ENCODE results near the gene DLX3. TPM values are rescaled to one million over a fixed set of nuclear protein-coding genes. Genes with fewer than 3 reads are reported as not detected.

The DLX3 gene
- polyA plus RNA-seq, 3 donors: not detected

- intact Hi-C loops (cut with micrococcal nuclease): no loop called here
- H3K36me3 ChIP-seq (replicated peaks in 1 of 2; ENCODE audit: control insufficient read depth in 1 of 2, insufficient read depth in 2 of 2, low read length in 2 of 2): no peaks in the 10 kb centered on the region
- H3K27ac ChIP-seq (ENCODE audit: low read depth in 1 of 2, low read length in 2 of 2): no peak overlapping the region
- H3K27ac Mint-ChIP-seq: no peak overlapping the region
- H3K27me3 ChIP-seq (ENCODE audit: control insufficient read depth in 2 of 2, insufficient read depth in 2 of 2, low read length in 2 of 2): no peaks in the 10 kb centered on the region
- no peaks in the 10 kb centered on the region for H3K4me1 ChIP-seq (ENCODE audit: control insufficient read depth in 1 of 2, insufficient read depth in 2 of 2, low read length in 2 of 2)
- WGBS (ENCODE audit: insufficient coverage): no CpG with 5 or more reads among the region's 1 CpG
- H3K36me3 Mint-ChIP-seq: no peaks in the 10 kb centered on the region
- H3K27me3 Mint-ChIP-seq (ENCODE audit: low read depth in 3 of 3): peaks cover 15 to 18% (median 17%) of the 10 kb centered on the region in 3 donors
- H4K20me1 ChIP-seq (ENCODE audit: insufficient read depth, low read length): no peaks in the 10 kb centered on the region
- no peak overlapping the region for H3K9ac ChIP-seq (ENCODE audit: insufficient read depth, low read length, poor library complexity, severe bottlenecking)
- peaks cover 0 to 7% of the 10 kb centered on the region in 2 donors for H3K9me3 ChIP-seq (replicated peaks in 1 of 2; ENCODE audit: control insufficient read depth in 1 of 2, insufficient read depth in 1 of 2, low read length in 2 of 2)
- peaks cover 0 to 4% (median 2%) of the 10 kb centered on the region in 7 donors for H3K9me3 Mint-ChIP-seq
- DNase-seq: no peak
- H3K79me2 ChIP-seq (ENCODE audit: insufficient read depth, low read length): no peaks in the 10 kb centered on the region
- no peak overlapping the region for H2AFZ ChIP-seq (ENCODE audit: insufficient read depth, low read depth, low read length, poor library complexity, severe bottlenecking)
- H3K4me3 Mint-ChIP-seq: no peak overlapping the region
- no peak overlapping the region for H3K4me3 ChIP-seq (replicated peaks in 1 of 3; ENCODE audit: low read depth in 2 of 3, low read length in 3 of 3)
- no peak for TF ChIP-seq CTCF (IDR thresholded peaks at IDR 0.05)
- H3K4me1 Mint-ChIP-seq: peaks cover 8% of the 10 kb centered on the region
- no peak overlapping the region for H3K4me2 ChIP-seq (replicated peaks; ENCODE audit: extremely low read depth, low read length, poor library complexity, severe bottlenecking)
These were observed 23.9 kb upstream of the DLX3 start for GRCh38 chr17:50018909-50019308.

GRCh38 chr17:50015146-50015545, 20.1 kb upstream of the DLX3 start:
- Mint-ChIP-seq H3K9me3 (peaks cover 5 to 20% (median 16%) of the 10 kb centered on the region in 7 donors), H3K4me1 (no peaks in the 10 kb centered on the region), H3K4me3 (no peak overlapping the region), H3K27me3 (ENCODE audit: low read depth in 3 of 3) (peaks cover 15 to 26% (median 15%) of the 10 kb centered on the region in 3 donors), H3K36me3 (no peaks in the 10 kb centered on the region), H3K27ac (no peak overlapping the region)
- Histone ChIP-seq H3K4me1 (ENCODE audit: control insufficient read depth in 1 of 2, insufficient read depth in 2 of 2, low read length in 2 of 2) (no peaks in the 10 kb centered on the region), H4K20me1 (ENCODE audit: insufficient read depth, low read length) (no peaks in the 10 kb centered on the region), H3K9ac (ENCODE audit: insufficient read depth, low read length, poor library complexity, severe bottlenecking) (no peak overlapping the region), H3K4me3 (replicated peaks in 1 of 3; ENCODE audit: low read depth in 2 of 3, low read length in 3 of 3) (no peak overlapping the region), H3K27me3 (ENCODE audit: control insufficient read depth in 2 of 2, insufficient read depth in 2 of 2, low read length in 2 of 2) (peaks cover 2 to 10% of the 10 kb centered on the region in 2 donors), H3K36me3 (replicated peaks in 1 of 2; ENCODE audit: control insufficient read depth in 1 of 2, insufficient read depth in 2 of 2, low read length in 2 of 2) (no peaks in the 10 kb centered on the region), H3K27ac (ENCODE audit: low read depth in 1 of 2, low read length in 2 of 2) (no peak overlapping the region), H3K4me2 (replicated peaks; ENCODE audit: extremely low read depth, low read length, poor library complexity, severe bottlenecking) (no peak overlapping the region), H2AFZ (ENCODE audit: insufficient read depth, low read depth, low read length, poor library complexity, severe bottlenecking) (no peak overlapping the region), H3K79me2 (ENCODE audit: insufficient read depth, low read length) (no peaks in the 10 kb centered on the region), H3K9me3 (replicated peaks in 1 of 2; ENCODE audit: control insufficient read depth in 1 of 2, insufficient read depth in 1 of 2, low read length in 2 of 2) (peaks cover 0 to 15% of the 10 kb centered on the region in 2 donors)
- DNase-seq: no peak
- no peak for TF ChIP-seq CTCF (IDR thresholded peaks at IDR 0.05)
- 94% methylated on average over 2 of the region's 2 CpGs for WGBS (ENCODE audit: insufficient coverage)
- intact Hi-C loops (cut with micrococcal nuclease): no loop called here
